ENCODE data around the gene SLC22A16. TPM values are rescaled to one million over a fixed set of nuclear protein-coding genes. Genes with fewer than 3 reads are reported as not detected.

The SLC22A16 gene
- total RNA-seq, 2 experiments from 2014 or later: not detected

DNA sequence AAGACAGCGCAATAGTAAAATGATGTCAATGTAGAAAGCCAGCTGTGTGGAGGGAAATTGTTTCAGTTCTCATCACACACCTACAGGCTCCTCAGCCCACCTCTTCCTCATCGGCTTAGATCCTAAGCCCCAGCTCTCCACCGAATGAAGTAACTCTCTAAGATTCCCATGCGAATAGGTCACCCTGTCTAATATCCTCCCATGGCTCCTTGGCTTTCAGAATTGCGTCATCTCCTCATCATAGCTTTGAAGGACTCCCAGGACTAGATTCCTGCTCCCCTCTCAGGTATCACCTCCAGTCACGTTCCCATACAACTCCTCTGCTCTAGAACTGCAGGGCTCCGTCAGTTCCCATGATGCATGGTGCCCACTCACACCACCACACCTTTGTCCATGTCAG is 16.2 kb upstream of the SLC22A16 start:
- ChIA-PET POLR2A (no interaction called here), CTCF (no interaction called here)
- no peaks in the 10 kb centered on the region for H3K4me1 Mint-ChIP-seq (ENCODE audit: low read depth)
- H3K27ac ChIP-seq (ENCODE audit: low read depth in 1 of 2, low read length in 2 of 2): no peak overlapping the region
- TF ChIP-seq, protein P1, sequence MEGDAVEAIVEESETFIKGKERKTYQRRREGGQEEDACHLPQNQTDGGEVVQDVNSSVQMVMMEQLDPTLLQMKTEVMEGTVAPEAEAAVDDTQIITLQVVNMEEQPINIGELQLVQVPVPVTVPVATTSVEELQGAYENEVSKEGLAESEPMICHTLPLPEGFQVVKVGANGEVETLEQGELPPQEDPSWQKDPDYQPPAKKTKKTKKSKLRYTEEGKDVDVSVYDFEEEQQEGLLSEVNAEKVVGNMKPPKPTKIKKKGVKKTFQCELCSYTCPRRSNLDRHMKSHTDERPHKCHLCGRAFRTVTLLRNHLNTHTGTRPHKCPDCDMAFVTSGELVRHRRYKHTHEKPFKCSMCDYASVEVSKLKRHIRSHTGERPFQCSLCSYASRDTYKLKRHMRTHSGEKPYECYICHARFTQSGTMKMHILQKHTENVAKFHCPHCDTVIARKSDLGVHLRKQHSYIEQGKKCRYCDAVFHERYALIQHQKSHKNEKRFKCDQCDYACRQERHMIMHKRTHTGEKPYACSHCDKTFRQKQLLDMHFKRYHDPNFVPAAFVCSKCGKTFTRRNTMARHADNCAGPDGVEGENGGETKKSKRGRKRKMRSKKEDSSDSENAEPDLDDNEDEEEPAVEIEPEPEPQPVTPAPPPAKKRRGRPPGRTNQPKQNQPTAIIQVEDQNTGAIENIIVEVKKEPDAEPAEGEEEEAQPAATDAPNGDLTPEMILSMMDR (IDR thresholded peaks at IDR 0.05): no peak
- H3K9me3 Mint-ChIP-seq: no peaks in the 10 kb centered on the region
- DNase-seq: no peak
- H3K4me3 Mint-ChIP-seq: no peak overlapping the region
- ATAC-seq (ENCODE audit: poor library complexity): no peak
- no peak overlapping the region for H3K4me3 ChIP-seq (ENCODE audit: low read length)
- no peak overlapping the region for H3K27ac Mint-ChIP-seq
- H3K27me3 Mint-ChIP-seq: peaks cover 27% of the 10 kb centered on the region
- H3K9me3 ChIP-seq (ENCODE audit: control insufficient read depth in 1 of 2, insufficient read depth in 1 of 2, low read length in 2 of 2): no peaks in the 10 kb centered on the region
- intact Hi-C loops (cut with DNase I, micrococcal nuclease): no loop called here
- H3K27me3 ChIP-seq (ENCODE audit: control insufficient read depth in 1 of 2, insufficient read depth in 2 of 2, low read length in 2 of 2): peaks cover 0 to 4% of the 10 kb centered on the region in 2 experiments
- H3K4me1 ChIP-seq (ENCODE audit: insufficient read depth, low read length): no peaks in the 10 kb centered on the region
- no peaks in the 10 kb centered on the region for H3K36me3 Mint-ChIP-seq (ENCODE audit: low read depth)
- H3K36me3 ChIP-seq (ENCODE audit: insufficient read depth, low read length): no peaks in the 10 kb centered on the region

GRCh38 chr6:110491644-110492317 is 15.4 kb upstream of the SLC22A16 start:
- H3K27me3 Mint-ChIP-seq: peaks cover 25% of the 10 kb centered on the region
- Histone ChIP-seq H3K4me3 (ENCODE audit: low read length) (no peak overlapping the region), H3K9me3 (ENCODE audit: control insufficient read depth in 1 of 2, insufficient read depth in 1 of 2, low read length in 2 of 2) (no peaks in the 10 kb centered on the region), H3K27me3 (ENCODE audit: control insufficient read depth in 1 of 2, insufficient read depth in 2 of 2, low read length in 2 of 2) (peaks cover 0 to 4% of the 10 kb centered on the region in 2 experiments), H3K36me3 (ENCODE audit: insufficient read depth, low read length) (no peaks in the 10 kb centered on the region), H3K27ac (ENCODE audit: low read depth in 1 of 2, low read length in 2 of 2) (no peak overlapping the region), H3K4me1 (ENCODE audit: insufficient read depth, low read length) (no peaks in the 10 kb centered on the region)
- TF ChIP-seq, protein P1 (IDR thresholded peaks at IDR 0.05): no peak
- intact Hi-C loops (cut with DNase I, micrococcal nuclease): no loop called here
- H3K36me3 Mint-ChIP-seq (ENCODE audit: low read depth): no peaks in the 10 kb centered on the region
- H3K4me1 Mint-ChIP-seq (ENCODE audit: low read depth): no peaks in the 10 kb centered on the region
- POLR2A ChIA-PET: no interaction called here
- no peak overlapping the region for H3K4me3 Mint-ChIP-seq
- no peaks in the 10 kb centered on the region for H3K9me3 Mint-ChIP-seq
- CTCF ChIA-PET: no interaction called here
- ATAC-seq (ENCODE audit: poor library complexity) (no peak), DNase-seq (no peak)
- no peak overlapping the region for H3K27ac Mint-ChIP-seq

GRCh38 chr6:110491299-110491643 is 14.9 kb upstream of the SLC22A16 start:
- Histone ChIP-seq H3K36me3 (ENCODE audit: insufficient read depth, low read length) (no peaks in the 10 kb centered on the region), H3K4me1 (ENCODE audit: insufficient read depth, low read length) (no peaks in the 10 kb centered on the region), H3K27ac (ENCODE audit: low read depth in 1 of 2, low read length in 2 of 2) (no peak overlapping the region), H3K27me3 (ENCODE audit: control insufficient read depth in 1 of 2, insufficient read depth in 2 of 2, low read length in 2 of 2) (peaks cover 0 to 4% of the 10 kb centered on the region in 2 experiments), H3K9me3 (ENCODE audit: control insufficient read depth in 1 of 2, insufficient read depth in 1 of 2, low read length in 2 of 2) (no peaks in the 10 kb centered on the region), H3K4me3 (ENCODE audit: low read length) (no peak overlapping the region)
- H3K4me1 Mint-ChIP-seq (ENCODE audit: low read depth): no peaks in the 10 kb centered on the region
- no peaks in the 10 kb centered on the region for H3K9me3 Mint-ChIP-seq
- no peak overlapping the region for H3K27ac Mint-ChIP-seq
- no peaks in the 10 kb centered on the region for H3K36me3 Mint-ChIP-seq (ENCODE audit: low read depth)
- TF ChIP-seq, protein P1 (IDR thresholded peaks at IDR 0.05): no peak
- peaks cover 30% of the 10 kb centered on the region for H3K27me3 Mint-ChIP-seq
- H3K4me3 Mint-ChIP-seq: no peak overlapping the region
- POLR2A ChIA-PET: no interaction called here
- intact Hi-C loops (cut with DNase I, micrococcal nuclease): no loop called here
- DNase-seq (no peak), ATAC-seq (ENCODE audit: poor library complexity) (no peak)
- CTCF ChIA-PET: no interaction called here
